Activated effector memory CD4-positive, alpha-beta T cell treated with Interleukin-2 at 50 U/mL for 16 hours (primary cell): Measurements from ENCODE around the gene CYP4B1.

Experiments
- DNase-seq: peaks from one replicate; pipeline ENCODE4 v3.0.0-alpha.2; 2020

Gene CYP4B1

DNA sequence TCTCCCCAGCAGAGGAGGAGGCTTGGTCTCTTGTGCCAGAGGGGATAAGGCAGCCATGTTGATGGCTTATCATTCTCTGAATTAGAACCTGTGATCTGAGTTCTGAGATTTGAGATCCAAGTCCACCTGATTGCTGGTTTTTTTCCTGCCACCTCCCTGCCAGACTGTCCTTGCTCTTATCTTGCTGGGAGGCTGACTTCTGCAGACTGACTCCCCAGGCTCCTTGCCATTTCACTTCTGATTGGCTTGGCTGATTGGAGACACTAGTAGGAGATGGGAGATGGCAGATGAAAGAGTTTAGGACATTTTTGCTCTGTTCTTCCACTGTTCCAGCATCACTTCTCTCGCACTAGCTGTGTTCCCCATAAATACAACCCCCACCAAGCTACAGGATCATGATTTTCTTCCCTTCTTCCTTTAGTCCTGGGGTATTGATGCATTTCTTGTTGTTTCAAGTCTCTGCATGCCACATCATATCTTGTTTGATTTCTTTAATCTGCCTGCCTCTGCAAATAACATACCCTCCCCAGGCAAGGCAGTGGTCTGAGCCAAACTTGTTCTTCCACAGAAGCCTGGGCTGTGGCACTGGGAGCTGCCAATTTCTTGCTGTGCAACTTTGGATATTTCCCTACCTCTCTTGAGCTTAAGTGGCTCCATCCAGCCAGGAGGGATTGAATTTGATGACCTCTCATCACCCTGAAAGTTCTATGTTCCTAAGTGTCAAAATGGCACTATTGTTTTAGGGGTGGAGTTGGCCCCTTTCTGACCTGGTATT is 963 bp upstream of the CYP4B1 start:
- DNase-seq: no peak

DNA sequence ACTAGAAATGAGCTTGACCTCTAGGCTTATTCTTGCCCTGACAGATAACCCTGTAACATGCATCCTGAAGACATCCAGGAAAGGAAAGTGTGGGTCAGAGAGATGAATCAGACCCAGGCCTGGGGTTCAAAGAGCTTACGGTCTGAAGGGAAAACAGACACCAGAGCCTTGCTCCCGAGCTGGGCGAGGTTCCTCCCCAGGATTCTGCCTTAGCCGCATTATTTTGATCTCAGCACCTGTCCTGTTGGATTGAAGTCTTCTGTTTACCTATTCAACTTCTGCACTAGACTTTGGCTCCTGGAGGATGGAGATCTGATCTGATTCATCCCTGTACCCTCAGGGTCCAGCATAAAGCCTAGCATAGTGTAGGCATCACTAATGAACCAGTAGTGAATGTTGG is 1.9 kb downstream of the CYP4B1 start:
- DNase-seq: no peak

DNA sequence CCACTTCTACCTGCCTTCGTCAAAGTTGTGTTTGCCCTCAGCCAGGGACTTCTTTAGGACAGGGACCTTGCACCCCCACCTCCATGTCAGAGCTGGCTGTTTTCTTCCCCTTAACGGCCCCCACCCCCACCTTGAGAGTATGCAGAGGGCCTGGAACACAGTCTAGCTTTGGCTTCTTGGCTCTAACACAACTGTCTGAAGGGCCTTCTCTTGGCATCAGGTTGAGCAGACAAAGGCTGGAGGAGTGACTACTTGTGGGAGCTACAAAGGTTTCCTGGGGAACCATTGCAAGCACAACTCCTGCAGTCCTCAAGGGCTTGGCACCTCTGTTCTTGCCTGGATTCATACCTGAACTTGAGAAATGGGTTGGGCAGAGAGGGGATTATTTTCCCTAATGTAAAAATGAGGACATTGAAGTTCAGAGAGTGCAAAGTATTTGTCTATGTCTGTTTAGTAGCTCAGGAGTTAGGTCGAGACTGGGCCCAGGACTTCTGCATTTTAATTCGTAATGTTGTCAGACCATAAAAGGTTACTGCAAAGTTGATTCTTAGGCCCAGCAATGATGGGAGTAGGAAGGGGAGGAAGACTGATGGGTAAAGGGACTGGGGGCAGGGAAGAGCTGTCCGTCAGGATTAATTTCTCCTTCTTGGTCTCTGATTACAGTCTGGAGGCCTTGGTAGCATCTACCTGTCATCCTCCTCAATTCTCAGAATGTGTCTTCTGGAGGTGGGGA is 2.6 kb downstream of the CYP4B1 start:
- DNase-seq: no peak

DNA sequence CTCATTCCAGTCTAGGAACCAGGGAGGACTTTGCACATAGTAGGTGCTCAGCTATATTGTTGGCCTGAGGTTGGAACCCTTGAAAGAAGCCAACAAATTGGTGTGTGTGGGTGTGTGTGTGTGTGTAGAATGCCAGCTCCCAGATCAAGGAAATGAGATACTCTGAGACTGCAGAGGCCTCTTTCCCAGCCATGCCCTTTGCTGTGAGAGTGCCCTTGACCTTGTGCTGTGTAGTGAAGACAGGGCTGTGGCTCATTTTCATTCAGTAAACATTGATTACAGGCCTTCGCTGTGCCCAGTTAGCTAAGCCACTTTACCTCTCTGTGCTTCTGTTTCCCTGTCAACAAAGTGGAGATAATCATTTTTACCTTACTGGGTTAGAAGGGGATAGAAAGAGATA is 3.2 kb downstream of the CYP4B1 start:
- no peak for DNase-seq

DNA sequence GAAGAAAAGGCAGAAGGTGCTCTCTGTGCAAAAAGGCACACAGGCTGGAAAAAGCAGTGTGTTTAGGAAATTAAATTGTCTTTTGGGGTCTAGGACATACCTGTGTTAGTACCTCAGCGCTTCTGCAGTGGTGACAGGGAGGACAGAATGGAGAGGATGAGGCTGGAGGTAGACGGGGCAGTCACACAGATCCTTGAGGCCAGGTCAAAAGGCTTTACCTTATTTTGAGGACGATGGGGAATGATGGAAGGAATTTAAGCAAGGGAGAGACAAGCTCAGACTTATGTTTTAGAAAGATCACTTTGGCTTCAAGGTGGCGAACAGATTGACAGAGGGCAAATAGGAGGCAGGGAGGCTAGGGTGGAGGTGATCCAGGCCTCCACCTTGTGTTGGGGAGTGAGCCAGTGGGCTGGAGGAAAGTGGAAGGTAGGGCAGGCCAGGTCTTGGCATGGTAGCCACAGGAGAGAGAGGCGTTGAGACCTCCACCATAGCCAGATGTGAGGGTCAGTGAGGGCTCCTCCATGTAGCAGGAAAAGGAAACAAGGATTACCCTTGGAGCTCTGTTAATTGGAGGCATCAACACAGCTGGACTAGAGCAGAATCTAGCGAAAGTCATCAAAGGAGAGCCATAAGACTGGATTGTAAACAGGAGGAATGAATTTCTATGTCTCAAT is 4.2 kb downstream of the CYP4B1 start:
- no peak for DNase-seq

DNA sequence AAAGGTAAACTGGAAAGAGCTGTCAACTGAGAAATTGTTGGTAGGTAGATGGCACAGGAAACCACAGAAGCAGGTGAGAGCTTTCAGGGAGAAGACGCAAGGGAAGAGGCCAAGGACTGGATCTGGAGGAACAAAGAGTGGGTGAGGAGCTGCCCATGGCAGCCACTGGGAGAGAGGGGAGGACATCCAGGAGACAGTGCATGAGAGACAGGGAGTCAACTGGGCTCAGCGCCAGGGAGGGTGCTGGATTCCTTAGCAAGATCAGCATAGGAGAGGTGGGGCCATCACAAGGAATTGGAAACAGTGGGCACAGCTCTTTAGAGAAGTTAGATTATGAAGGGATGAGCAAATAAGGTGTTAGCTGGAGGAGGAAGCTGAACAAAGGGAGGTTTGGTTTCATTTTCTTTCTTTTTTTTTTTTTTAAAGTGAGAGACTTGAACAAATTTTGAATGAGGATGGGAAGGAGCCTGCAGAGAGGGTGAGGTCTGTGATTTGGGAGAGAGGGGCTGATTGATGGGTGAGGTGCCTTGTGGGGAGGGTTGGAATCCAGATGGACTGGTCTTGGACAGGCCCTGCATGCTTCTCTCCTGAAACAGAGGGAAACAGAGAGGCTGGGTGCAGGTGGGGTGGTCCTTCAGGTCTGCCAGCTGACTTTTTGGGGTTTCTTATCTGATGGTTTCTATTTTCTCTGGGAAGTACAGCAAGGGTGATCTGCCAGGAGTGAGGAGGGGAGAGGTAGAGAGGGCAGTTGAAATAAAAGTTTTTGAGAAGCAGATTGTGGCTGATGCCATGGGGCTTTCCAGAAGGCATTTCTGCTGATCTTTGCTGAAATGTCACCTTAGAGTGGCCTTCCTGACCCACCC is 5.4 kb downstream of the CYP4B1 start:
- DNase-seq: no peak

DNA sequence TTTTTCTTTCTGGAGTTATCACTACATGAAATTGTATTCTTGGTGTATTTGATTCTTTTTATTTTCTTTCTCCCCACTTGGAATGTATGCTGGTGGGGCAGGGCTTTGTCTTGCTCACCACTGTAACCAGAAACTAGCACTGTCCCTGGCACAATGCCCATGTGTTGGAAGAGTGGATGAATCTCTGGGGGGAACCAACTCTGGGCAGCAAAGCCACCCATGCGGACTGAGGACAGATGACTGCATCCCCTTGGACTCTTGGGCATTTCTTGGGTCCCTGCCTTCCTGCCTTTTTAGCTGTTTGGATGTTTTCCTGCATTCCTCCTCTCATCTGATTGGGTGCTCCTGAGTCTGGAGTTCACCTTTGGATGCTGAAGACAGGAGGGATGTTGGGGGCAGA is 6.1 kb downstream of the CYP4B1 start:
- DNase-seq: no peak

DNA sequence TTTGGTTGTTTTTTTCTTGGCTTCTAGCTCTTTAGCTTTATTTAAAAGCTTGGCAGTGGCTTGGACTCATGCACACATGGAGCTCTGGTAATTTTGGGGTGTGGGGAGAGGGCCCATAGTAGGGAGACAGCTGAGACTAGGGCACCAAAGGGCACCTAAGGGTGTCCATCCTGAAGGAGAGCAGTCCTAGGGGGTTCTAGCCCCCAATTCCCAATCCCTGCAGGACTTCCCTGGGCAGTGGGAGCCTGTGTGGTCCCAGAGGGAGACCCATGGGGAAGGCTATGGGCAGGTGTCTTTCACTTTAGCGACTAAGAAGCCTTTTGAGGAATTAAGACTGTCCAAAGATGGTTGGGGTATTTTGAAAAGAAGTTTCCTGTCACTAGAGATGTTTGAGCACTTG is 6.9 kb downstream of the CYP4B1 start:
- DNase-seq: no peak

DNA sequence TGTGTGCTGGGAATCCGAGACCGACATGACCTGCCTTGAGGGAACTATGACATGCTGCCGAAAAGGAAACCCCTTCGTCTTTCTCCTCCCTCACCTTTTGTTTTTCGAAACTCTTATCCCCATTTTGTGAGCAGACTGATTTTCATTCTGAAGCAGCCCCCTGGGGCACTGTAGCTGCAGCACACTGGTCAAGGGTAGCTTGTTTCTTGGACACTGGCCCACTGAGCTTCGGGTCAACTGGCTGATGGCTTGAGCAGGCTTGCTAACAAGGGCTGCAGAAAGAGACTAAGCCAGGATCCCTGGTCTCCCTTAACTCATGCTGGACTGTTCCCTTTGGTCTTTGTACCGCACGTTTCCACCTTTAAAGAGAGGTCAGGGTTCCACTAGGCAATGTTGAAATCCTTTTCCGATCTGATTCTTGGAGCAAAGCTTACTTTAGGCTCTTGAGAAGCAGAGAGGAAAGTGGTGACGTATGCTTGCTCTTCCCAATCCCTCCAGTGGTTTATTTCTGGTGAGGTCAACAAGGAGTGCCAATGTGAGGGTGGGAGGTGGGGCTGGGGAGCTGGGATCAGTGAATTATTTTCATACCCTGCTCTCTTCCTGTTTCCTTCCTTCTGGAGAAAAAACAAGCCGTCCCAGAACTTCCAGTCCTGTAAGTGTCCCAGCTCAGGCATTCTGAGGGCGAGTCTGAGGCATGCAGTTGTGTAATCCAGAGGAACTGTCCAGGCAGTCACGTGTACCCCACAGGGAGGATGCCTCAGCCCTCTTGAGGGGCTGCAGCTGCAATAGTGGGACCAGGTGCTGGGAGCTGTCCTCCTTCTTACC is 7.6 kb downstream of the CYP4B1 start:
- no peak for DNase-seq

DNA sequence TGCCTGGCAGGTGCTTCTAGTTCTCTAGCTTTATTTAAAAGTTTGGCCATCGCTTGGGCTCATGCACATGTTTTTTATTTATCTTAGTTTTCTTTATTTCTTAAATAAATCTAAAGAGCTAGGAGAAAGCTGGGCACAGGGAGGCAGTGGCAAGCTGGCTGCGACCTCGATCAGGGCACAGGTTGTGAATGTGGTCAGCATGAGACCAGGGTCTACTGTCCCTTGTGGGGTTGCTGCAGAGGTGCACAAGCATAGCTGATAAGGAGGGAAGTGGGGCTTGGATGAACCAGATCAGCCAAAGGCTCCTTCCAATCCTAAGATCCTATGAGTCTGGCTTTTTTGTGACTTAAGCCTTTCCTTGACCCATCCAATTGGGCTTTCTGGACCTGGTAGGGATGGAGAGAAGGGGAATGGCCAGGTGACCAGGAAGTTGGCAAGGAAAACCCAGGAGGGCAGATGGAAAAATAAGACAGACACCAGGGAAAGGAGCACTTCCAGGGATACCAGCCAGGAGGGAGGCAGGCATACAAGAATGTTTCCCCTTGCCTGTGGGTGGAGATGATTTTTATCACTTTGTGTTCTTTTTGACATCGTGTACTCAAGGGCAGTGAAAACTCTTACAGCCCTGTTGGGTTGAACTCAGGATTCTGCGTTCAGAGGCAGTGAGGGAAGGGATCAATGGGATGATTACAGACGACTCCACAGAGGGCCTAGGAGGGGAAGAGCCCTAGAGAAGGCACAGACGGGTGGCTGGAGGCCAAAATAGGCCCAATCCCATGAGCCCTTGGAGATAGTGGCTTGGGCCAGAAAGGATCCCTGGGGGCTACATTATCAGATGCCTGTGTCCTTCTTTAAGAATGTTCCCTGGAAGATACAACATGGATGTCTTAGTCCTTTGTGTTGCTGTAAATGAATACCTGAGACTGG is 8.5 kb downstream of the CYP4B1 start:
- no peak for DNase-seq

DNA sequence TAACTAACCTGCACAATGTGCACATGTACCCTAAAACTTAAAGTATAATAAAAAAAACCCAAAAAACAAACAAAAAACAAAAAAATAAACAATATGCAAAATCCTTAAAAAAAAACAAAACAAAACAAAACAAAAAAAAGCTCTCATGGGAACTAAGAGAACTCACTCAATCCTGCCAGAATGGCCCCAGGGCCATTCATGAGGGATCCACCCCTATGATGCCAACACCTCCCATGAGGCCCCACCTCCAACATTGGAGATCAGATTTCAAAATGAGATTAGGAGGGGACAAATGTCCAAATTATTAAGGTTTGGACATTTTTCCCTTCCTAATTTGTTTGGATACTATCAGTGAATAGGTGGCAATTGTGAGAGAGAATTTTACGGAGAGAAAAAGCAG is 10.2 kb downstream of the CYP4B1 start:
- no peak for DNase-seq

DNA sequence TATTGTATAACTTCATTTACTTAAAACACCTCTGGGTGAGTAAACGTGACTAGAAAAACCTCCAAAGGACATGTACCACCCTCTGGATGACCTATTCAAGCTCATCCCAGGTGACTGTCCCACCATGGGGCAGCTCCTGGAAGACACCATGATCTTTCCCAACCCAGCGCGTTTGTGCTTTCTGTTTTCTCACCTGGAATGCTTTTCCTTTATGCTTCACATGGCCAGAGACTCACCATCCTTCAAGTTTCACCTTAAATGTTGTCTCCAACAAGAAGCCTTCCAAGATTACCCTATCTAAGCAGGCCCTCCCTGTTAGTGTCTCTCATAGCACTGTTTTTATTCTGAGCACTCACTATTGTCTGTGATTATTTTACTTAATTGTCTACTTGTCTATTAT is 11.1 kb downstream of the CYP4B1 start:
- no peak for DNase-seq

DNA sequence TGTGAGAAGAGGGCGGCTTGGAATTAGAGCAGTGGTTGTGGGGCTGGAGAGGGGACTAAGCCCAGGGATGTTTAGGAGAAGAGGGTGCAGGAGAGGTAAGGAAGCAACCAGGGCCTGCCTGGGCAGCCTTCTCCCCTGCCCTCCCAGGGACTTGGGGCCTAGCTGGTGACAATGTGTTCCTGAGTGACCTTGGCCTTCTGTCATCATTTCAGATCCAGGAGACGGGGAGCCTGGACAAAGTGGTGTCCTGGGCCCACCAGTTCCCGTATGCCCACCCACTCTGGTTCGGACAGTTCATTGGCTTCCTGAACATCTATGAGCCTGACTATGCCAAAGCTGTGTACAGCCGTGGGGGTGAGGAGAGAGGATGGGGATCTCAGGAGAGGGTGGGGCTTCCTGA is 11.8 kb downstream of the CYP4B1 start:
- DNase-seq: no peak

DNA sequence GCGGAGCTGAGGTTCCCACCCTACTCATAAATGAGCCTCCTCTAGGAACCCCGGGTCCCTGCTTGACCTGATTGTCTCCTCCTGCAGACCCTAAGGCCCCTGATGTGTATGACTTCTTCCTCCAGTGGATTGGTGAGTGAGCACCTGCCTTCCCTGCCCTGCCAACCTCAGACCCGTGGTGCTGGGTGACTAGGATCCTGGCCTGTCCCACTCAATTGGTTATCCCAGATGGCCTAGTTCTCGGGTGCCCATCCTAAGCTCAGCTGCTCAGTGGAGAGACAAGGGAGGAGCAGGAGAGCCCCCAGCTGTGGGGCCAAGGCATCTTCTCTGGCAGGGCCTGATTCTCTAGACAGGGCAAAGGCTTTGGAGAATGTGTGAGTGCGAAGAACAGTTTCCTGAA is 12.2 kb downstream of the CYP4B1 start:
- DNase-seq: no peak

DNA sequence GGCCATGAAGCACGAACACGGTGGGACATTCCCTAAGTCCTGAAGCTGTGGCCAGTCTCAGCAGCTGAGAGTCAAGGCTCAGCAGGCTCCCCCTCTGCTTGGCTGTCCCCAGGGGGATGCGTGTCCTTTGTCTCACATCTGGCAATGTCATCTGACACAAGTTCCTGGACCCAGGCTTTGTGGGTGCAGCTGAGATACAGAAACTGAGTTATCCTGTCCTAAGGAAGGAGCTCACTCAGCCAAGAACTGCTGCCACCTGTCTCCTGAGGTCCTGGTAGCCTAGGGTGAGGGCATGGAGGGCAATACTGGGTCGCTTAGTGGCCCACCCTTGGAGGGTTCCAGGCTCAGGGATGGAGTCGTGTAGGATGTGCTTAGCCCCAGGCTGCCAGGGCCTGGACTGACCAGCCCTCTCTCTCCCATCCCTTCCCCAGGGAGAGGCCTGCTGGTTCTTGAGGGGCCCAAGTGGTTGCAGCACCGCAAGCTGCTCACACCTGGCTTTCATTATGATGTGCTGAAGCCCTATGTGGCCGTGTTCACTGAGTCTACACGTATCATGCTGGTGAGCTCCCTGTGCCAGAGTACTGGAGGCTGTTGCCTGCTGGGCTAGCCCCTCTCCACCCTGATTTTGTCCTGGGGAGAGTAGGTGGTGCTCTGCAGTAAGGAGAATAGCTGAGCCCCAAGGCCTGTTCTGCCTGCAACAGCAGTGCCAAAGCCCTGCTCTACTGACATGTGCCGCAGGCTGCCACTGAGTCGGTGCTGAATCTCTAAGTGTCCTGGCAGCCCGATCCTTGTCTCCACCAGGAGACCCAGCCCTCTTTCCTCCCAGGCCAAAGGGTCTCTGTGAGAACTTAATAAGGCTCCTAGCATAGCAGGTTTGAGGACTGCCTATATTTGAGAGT is 13.5 kb downstream of the CYP4B1 start:
- no peak for DNase-seq

DNA sequence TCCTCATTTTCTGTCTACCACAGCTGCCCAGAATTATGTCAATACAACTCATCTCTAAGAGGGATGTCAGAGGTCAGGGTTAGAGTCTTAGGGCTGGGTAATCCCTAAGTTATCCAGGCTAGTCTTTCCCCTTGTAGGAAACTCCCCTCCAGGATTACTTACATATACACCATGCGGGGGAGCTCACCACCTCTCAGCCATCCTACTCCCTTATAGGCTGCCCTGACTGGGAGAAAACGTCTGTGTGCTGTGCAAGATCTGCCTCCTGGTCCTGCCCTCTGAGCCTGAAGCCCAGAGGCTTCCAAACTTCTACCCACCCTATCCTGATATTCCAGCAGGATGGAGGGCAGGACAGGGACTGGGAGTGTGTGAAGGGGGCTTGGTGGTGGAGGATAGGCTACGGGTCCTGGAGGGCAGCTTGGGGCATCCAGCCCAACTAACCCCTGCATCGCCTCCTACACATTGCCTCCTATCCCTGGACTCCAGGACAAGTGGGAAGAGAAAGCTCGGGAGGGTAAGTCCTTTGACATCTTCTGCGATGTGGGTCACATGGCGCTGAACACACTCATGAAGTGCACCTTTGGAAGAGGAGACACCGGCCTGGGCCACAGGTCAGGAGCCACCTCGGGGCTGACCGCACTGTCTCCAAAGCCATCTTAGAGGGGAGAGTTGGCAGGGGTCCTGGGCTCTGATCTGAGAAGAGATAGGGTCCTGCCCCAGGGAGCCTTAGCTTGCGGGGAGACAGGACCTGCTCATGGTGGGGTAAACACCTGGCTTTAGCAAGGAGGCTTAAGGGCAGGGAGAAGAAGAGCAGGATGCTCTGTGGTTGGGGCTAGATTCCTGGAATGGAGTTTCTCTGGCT is 14.4 kb downstream of the CYP4B1 start:
- no peak for DNase-seq

DNA sequence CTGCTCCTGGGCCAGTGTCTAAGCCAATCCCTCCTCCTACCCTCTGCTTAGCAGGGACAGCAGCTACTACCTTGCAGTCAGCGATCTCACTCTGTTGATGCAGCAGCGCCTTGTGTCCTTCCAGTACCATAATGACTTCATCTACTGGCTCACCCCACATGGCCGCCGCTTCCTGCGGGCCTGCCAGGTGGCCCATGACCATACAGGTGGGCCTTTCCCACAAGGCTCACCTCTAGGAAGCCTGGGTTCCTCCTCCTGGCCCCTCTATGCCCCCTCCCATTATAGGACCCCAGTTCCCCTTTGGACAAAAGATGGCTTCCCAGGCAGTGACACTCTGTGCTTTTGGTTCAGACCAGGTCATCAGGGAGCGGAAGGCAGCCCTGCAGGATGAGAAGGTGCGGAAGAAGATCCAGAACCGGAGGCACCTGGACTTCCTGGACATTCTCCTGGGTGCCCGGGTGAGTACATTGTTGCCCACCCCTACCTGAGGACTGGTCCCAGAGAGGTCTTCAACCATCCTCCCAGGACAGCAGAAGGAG is 15.1 kb downstream of the CYP4B1 start:
- no peak for DNase-seq

DNA sequence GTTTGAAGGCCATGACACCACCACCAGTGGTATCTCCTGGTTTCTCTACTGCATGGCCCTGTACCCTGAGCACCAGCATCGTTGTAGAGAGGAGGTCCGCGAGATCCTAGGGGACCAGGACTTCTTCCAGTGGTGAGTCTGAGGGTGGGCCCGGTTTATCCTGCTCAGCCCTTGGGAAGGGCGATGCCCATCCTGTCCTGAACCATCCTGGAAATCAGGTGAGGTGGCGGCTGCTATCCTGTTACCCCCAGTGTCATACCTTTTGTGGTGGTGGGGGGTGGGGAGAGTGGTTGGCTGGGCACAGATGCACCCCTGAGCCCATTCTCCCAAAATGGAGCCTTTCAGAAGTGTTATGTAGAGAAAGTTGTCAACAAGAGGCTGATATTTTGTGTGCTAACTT is 16.3 kb downstream of the CYP4B1 start:
- no peak for DNase-seq

DNA sequence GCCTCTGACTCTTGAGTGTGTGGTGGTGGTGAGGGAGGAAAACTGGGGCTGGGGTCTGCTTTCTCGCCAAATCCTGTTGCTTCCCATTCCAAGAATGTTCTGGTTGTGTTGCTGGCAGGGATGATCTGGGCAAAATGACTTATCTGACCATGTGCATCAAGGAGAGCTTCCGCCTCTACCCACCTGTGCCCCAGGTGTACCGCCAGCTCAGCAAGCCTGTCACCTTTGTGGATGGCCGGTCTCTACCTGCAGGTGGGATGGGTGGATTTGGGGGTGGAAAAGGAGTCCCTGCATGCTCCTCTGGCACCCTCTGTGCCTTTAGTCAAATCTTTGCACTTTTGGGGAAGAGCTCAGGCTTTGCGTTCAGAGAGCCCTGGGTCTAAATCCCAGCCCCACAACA is 18.1 kb downstream of the CYP4B1 start:
- no peak for DNase-seq
